ENCODE measurements around the gene SRSF3.
"Not testable (repeated sequence)": the region's sequence is repeated elsewhere in the genome, so short reads cannot be mapped to it uniquely, and the experiment has no call there.

The SRSF3 gene

GRCh38 chr6:36563928-36564284, 30.3 kb upstream of the SRSF3 start:
- no peaks in the 10 kb centered on the region for H3K9me3 ChIP-seq (ENCODE audit: control insufficient read depth, low read length)
- H3K9ac ChIP-seq: no peak overlapping the region
- H2AFZ ChIP-seq: no peak overlapping the region
- H3K27me3 ChIP-seq (ENCODE audit: control insufficient read depth, insufficient read depth, low read length): no peaks in the 10 kb centered on the region
- H3K36me3 ChIP-seq (ENCODE audit: control insufficient read depth, insufficient read depth, low read length): no peaks in the 10 kb centered on the region
- TF ChIP-seq, protein P1, sequence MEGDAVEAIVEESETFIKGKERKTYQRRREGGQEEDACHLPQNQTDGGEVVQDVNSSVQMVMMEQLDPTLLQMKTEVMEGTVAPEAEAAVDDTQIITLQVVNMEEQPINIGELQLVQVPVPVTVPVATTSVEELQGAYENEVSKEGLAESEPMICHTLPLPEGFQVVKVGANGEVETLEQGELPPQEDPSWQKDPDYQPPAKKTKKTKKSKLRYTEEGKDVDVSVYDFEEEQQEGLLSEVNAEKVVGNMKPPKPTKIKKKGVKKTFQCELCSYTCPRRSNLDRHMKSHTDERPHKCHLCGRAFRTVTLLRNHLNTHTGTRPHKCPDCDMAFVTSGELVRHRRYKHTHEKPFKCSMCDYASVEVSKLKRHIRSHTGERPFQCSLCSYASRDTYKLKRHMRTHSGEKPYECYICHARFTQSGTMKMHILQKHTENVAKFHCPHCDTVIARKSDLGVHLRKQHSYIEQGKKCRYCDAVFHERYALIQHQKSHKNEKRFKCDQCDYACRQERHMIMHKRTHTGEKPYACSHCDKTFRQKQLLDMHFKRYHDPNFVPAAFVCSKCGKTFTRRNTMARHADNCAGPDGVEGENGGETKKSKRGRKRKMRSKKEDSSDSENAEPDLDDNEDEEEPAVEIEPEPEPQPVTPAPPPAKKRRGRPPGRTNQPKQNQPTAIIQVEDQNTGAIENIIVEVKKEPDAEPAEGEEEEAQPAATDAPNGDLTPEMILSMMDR (IDR thresholded peaks at IDR 0.05): no peak
- no peaks in the 10 kb centered on the region for H3K4me1 ChIP-seq
- no peak overlapping the region for H3K27ac ChIP-seq
- H3K4me3 ChIP-seq (ENCODE audit: low read depth, low read length): no peak overlapping the region
- H3K4me2 ChIP-seq (ENCODE audit: low read length): no peak overlapping the region
- H3K79me2 ChIP-seq: no peaks in the 10 kb centered on the region

GRCh38 chr6:36566418-36566905, 27.7 kb upstream of the SRSF3 start:
- H3K27ac ChIP-seq: no peak overlapping the region
- H3K9ac ChIP-seq: no peak overlapping the region
- H3K4me3 ChIP-seq (ENCODE audit: low read depth, low read length): no peak overlapping the region
- H3K4me2 ChIP-seq (ENCODE audit: low read length): no peak overlapping the region
- TF ChIP-seq, protein P1 (IDR thresholded peaks at IDR 0.05): no peak
- no peak overlapping the region for H2AFZ ChIP-seq
- H3K79me2 ChIP-seq: no peaks in the 10 kb centered on the region
- no peaks in the 10 kb centered on the region for H3K36me3 ChIP-seq (ENCODE audit: control insufficient read depth, insufficient read depth, low read length)
- H3K27me3 ChIP-seq (ENCODE audit: control insufficient read depth, insufficient read depth, low read length): no peaks in the 10 kb centered on the region
- no peaks in the 10 kb centered on the region for H3K4me1 ChIP-seq
- H3K9me3 ChIP-seq (ENCODE audit: control insufficient read depth, low read length): no peaks in the 10 kb centered on the region

- H3K79me2 ChIP-seq: no peaks in the 10 kb centered on the region
- TF ChIP-seq, protein P1 (IDR thresholded peaks at IDR 0.05): no peak
- H3K9ac ChIP-seq: no peak overlapping the region
- no peak overlapping the region for H2AFZ ChIP-seq
- no peaks in the 10 kb centered on the region for H3K9me3 ChIP-seq (ENCODE audit: control insufficient read depth, low read length)
- no peak overlapping the region for H3K4me2 ChIP-seq (ENCODE audit: low read length)
- H3K4me3 ChIP-seq (ENCODE audit: low read depth, low read length): no peak overlapping the region
- no peaks in the 10 kb centered on the region for H3K4me1 ChIP-seq
- no peak overlapping the region for H3K27ac ChIP-seq
- H3K27me3 ChIP-seq (ENCODE audit: control insufficient read depth, insufficient read depth, low read length): no peaks in the 10 kb centered on the region
- no peaks in the 10 kb centered on the region for H3K36me3 ChIP-seq (ENCODE audit: control insufficient read depth, insufficient read depth, low read length)
Measured at GRCh38 chr6:36570264-36570663, 23.9 kb upstream of the SRSF3 start.

- Histone ChIP-seq H3K9ac (no peak overlapping the region), H3K4me1 (no peaks in the 10 kb centered on the region), H3K27me3 (ENCODE audit: control insufficient read depth, insufficient read depth, low read length) (no peaks in the 10 kb centered on the region), H3K9me3 (ENCODE audit: control insufficient read depth, low read length) (no peaks in the 10 kb centered on the region), H3K27ac (no peak overlapping the region), H3K36me3 (ENCODE audit: control insufficient read depth, insufficient read depth, low read length) (no peaks in the 10 kb centered on the region), H3K4me3 (ENCODE audit: low read depth, low read length) (no peak overlapping the region), H3K4me2 (ENCODE audit: low read length) (no peak overlapping the region), H2AFZ (no peak overlapping the region), H3K79me2 (no peaks in the 10 kb centered on the region)
- TF ChIP-seq, protein P1 (IDR thresholded peaks at IDR 0.05): no peak
Measured at GRCh38 chr6:36571122-36572043, 22.8 kb upstream of the SRSF3 start.

DNA sequence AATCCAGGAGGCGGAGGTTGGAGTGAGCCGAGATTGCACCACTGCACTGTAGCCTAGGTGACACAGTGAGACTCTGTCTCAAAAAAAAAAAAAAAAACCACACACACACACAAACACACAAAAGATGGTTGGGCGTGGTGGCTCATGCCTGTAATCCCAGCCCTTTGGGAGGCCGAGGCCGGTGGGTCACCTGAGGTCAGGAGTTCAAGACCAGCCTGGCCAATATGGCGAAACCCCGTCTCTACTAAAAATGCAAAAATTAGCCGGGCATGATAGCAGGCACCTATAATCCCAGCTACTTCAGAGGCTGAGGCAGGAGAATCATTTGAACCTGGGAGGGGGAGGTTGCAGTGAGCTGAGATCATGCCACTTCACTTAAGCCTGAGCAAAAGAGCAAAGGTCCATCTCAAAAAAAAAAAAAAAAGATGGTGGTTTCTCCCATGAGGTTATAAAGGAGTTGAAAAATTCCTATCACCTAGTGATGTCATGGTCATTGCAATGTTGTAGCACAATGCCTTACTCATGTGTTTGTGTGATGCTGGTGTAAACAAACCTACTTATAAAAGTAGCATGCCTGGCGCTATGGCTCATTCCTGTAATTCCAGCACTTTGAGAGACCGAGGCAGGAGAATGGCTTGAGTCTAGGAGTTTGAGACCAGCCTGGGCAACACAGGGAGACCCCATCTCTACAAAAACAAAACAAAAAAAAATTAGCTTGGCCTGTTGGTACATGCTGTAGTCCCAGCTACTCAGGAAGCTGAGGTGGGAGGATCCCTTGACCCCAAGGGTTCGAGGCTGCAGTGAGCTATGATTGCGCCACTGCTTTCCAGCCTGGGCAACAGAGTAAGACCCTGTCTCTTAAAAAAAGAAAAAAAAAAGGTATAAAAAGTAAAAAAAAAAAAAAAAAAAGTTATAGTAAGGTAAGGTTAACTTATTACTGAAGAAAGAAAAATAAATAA, 21.5 kb upstream of the SRSF3 start:
- H3K9me3 ChIP-seq (ENCODE audit: control insufficient read depth, low read length); H3K27ac ChIP-seq; H3K27me3 ChIP-seq (ENCODE audit: control insufficient read depth, insufficient read depth, low read length); H3K79me2 ChIP-seq; H3K4me3 ChIP-seq (ENCODE audit: low read depth, low read length); H3K9ac ChIP-seq; H3K4me1 ChIP-seq; H2AFZ ChIP-seq; H3K4me2 ChIP-seq (ENCODE audit: low read length); H3K36me3 ChIP-seq (ENCODE audit: control insufficient read depth, insufficient read depth, low read length): not testable (repeated sequence)
